LNCaP clone FGC (cell line): Measurements from ENCODE around the gene PTTG2.
"Not testable (repeated sequence)": the region's sequence is repeated elsewhere in the genome, so short reads cannot be mapped to it uniquely, and the experiment has no call there.

Experiments used
- DNase-seq: peaks from one replicate; pipeline ENCODE4 v3.0.0-alpha.2; 2011; ENCODE audit warnings: low read depth
- H3K4me3 ChIP-seq: 2 replicates; pipeline ENCODE4 v1.5.1; 2011; ENCODE audit warnings: mild to moderate bottlenecking, low read depth, low read length, control low read depth
- TF ChIP-seq, protein P1 (sequence below): IDR thresholded peaks from 2 replicates; pipeline ENCODE4 v1.5.1; 2012; ENCODE audit warnings: mild to moderate bottlenecking; ENCODE audit not compliant: control insufficient read depth, insufficient read depth; ENCODE audit errors: extremely low read depth

Gene PTTG2

DNA sequence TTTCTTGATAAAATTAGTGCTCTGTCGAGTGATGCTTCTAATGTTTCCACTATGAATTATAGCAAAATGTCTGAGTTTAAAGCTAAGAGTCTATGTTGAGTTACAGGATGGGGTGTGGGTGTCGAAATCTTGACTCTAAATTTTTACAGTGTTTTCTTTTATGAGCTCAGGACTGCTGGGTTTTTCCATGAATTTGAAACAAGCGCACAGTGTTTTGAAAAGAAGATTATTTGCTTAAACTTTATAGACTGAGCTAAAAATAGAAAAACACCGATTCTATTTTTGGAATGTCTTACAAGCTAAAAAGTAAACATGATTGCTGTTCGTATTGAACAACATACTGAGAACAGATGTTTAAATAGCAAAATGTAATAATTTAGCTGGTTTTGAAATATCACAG is 7.5 kb downstream of the PTTG2 start:
- peak overlapping the region; percentile 38; the same call in 1 of the 2 replicates for H3K4me3 ChIP-seq
- peak; percentile 67 for DNase-seq
- TF ChIP-seq, protein P1, sequence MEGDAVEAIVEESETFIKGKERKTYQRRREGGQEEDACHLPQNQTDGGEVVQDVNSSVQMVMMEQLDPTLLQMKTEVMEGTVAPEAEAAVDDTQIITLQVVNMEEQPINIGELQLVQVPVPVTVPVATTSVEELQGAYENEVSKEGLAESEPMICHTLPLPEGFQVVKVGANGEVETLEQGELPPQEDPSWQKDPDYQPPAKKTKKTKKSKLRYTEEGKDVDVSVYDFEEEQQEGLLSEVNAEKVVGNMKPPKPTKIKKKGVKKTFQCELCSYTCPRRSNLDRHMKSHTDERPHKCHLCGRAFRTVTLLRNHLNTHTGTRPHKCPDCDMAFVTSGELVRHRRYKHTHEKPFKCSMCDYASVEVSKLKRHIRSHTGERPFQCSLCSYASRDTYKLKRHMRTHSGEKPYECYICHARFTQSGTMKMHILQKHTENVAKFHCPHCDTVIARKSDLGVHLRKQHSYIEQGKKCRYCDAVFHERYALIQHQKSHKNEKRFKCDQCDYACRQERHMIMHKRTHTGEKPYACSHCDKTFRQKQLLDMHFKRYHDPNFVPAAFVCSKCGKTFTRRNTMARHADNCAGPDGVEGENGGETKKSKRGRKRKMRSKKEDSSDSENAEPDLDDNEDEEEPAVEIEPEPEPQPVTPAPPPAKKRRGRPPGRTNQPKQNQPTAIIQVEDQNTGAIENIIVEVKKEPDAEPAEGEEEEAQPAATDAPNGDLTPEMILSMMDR = no peak

DNA sequence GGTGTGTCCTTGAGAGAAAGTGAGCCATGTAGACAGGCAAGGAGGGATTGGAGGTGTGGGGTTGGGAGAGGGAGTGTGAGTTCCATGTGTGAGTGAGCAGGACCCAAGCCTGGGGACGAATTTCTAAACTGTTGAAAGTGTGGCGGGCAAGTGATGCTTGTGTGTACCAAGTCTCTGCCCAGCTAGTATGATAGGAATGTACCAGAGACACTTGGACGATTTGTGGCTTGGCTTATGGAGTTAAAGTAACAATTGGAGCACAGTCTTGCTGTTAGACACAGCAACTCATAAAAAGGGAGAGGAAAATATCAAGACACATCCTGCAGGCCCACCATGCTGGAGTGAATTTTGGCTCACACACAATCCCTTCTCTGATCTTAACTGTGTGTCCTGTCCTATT is 8.5 kb downstream of the PTTG2 start:
- no peak for DNase-seq
- no peak overlapping the region for H3K4me3 ChIP-seq
- TF ChIP-seq, protein P1 = no peak

DNA sequence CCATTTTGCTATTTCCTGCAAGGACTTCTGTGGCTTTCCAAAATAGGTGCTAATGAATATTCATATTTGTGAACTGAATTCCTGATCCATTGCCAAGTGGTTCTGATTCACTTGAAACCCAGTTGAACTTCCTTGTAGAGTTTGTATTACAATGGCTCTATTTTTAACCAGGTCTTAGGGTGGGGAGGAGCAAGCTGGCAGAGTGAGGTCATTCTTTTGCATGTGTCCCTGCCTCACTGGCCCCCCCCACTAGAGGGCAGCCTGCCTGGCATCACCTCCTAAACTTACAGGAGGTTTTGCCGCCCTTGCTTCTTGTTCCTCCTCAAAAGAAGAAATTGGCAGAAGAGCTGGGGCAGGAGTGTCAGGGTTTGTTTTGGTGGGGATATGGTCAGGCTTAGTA is 10.5 kb downstream of the PTTG2 start:
- peak; percentile 38 for DNase-seq
- TF ChIP-seq, protein P1 = peak; percentile 22; the same call in 1 of the 2 replicates
- H3K4me3 ChIP-seq = no peak overlapping the region

DNA sequence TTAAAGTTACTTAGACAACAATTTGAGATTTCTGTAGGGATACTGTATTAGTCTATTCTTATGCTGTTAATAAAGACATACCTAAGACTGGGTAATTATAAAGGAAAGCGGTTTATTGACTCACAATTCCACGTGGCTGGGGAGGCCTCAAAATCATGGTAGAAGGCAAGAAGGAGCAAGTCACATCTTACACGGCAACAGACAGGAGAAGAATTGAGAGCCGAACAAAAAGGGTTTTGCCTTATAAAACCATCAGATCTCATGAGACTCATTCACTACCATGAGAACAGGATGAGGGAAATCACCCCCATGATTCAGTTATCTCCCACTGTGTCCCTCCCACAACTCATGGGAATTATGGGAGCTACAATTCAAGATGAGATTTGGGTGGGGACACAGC is 11.0 kb downstream of the PTTG2 start:
- no peak overlapping the region for H3K4me3 ChIP-seq
- TF ChIP-seq, protein P1 = no peak
- DNase-seq = no peak

DNA sequence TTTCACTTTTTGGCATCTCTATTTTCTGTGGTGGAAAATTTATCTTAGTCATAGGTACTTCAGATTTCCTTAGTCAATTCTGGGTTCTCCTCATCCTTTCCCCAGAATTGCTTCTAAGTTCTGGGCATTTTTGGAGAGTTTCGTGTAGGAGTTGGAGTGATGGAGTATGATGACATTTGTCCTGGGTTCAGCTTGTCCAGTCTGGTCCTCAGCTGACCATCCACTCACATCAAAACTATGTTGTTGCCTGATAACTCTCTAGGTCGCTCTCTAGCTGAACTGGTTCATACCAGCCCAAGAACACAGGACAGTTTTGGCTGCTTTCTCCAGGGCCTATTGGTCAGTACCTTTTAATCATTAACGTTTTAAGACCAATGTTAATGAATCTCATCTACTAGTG is 13.2 kb downstream of the PTTG2 start:
- DNase-seq = no peak
- H3K4me3 ChIP-seq = no peak overlapping the region
- TF ChIP-seq, protein P1 = no peak

DNA sequence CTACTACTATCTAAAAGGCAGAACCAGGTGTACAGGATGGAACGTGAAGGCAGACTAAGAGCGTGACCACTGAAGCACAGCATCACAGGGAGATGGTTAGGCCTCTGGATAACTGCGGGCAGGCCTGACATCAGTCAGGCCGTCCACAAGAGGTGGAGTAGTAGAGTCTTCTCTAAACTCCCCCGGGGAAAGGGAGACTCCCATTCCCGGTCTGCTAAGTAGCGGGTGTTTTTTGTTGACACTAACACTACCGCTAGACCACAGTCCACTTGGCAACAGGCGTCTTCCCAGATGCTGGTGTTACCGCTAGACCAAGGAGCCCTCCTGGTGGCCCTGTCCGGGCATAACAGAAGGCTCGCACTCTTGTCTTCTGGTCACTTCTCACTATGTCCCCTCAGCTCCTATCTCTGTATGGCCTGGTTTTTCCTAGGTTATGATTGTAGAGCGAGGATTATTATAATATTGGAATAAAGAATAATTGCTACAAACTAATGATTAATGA is 15.2 kb downstream of the PTTG2 start:
- not testable (repeated sequence) for DNase-seq, H3K4me3 ChIP-seq

DNA sequence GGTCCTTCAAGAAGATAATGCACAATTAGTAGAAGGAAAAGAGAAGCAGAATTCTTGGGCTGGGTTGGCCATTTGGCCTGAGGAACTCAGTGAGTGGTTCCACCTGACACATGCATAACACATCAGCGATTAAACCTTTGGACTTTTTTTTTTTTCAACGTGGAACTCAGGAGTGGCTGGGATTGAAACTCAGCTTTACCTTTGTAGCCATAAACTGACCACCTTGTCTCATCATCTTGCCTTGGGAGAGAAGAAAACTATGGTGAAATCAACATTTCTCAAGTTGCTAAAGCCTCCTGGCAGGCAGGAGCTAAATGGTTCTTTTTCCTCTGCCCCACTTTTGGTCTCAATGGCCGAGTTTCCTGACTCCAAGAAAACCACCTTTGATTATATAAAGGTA is 16.3 kb downstream of the PTTG2 start:
- TF ChIP-seq, protein P1 = no peak
- DNase-seq = no peak

More for the DNA sequence above, 16.3 kb downstream of the PTTG2 start:
- H3K4me3 ChIP-seq = no peak overlapping the region
